EL (cell line): ENCODE data around the gene HPGD.

ENCODE experiments used
- DNase-seq: peaks from one replicate; pipeline ENCODE4 v3.0.0-alpha.2; 2016

HPGD gene

DNA sequence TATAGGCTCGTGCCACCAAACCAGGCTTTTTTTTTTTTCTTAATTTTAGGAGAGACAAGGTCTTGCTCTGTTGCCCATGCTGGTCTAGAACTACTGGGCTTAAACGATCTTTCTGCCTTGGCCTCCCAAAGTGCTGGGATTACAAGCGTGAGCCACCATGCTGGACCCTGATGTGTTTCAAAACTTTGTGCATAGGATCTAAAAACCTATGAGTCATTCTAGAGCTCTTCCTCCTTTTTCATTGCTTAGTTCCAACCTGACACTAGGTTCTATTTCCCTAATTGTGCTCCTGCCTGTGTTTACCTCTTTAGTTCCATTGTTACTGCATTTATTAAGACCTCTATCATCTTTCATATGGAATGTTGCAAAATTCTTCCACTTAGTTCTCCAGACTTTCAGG lies 57.3 kb downstream of the HPGD start:
- no peak for DNase-seq

DNA sequence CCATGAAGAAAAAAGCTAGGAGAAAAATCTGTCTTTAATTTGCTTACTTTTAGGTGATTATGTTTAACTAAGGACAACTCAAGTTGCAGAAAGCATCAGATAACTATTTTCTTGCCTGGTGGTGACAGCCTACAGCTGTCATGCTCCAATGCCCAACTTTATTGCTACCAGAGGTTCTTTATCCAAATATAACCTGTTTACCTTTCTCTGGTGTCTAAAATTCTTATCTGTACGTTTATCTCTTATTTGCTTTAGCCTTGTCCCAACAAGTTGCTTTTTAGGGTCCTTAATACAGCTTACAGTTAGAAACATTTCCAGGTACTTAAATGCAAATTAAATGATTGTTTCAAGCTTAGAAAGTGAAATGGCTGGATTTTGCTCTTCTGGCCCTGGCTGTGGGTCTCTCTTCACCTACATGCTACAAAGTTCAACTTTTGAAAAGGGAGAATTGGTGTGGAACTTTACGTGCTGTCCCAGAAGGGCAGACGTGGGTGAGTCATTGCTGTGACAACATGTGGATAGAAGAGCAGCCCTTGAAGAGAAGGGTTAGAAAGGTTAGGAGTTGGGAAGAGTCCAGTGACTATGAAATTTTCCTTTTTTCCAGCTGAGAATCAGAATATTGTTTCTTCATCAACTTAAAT lies 60.7 kb downstream of the HPGD start:
- DNase-seq, result no peak

DNA sequence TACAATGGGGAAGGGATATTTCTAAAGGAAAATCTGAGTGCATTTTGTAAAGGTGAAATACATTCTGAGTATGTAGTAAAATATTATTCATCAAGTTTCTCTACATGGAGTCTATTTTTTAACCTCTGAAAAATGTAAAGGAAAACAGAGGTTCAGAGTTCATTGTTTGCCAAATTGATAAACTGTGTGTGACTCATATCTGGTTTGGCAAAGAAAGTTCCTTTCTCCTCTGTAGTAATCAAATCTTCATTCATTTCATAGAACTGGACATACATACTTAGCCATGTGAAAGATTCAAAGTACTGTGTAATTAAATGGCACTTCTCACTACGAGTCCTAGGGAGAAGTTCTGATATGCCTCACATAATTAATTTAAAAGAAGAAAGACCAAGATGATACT lies 61.6 kb downstream of the HPGD start:
- no peak for DNase-seq

DNA sequence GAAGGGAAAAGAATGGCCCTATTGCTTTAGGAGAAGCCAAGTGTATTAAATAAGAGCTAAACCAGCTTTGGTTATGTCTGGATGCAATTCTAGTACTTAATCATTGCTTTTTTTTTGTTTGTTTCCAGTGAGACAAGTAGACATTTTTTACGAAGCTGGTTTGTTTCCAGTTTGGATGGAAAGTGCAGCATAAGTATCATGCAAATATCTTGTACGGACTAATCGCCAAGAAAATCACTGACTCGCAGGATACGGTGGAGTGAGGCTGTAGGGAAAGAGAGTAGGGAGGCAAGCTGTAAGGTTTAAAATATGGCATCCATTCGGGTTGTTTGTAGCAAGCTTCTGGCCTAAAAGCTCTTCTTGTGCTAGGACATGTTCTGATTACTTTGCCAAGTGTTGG lies 64.8 kb downstream of the HPGD start:
- DNase-seq, result no peak

DNA sequence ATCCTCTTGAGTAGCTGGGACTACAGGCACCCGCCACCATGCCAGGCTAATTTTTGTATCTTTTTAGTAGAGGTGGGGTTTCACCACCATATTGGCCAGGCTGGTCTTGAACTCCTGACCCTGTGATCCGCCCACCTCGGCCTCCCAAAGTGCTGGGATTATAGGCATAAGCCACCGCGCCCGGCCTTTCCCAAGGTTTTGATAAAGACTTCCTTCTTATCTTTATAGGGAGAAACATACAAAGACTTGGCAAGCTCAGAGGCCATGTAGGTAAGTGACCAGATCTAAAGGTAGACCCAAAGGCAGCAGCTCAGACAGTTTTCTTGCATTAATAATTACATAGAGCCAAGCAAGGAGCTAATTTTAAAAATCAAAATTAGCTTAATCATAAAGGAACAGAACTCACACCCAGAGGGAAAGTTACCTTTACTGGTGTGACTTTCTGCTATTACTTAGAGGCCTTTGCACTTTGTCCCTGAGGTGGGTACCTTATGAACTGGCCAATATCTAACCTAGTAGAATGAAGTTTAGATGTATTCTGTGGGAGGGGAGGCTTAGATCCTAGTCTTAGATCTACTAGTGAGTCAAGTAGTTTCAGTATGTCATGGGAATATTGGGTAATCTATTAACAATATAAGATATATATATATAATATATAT lies 67.3 kb downstream of the HPGD start:
- no peak for DNase-seq

DNA sequence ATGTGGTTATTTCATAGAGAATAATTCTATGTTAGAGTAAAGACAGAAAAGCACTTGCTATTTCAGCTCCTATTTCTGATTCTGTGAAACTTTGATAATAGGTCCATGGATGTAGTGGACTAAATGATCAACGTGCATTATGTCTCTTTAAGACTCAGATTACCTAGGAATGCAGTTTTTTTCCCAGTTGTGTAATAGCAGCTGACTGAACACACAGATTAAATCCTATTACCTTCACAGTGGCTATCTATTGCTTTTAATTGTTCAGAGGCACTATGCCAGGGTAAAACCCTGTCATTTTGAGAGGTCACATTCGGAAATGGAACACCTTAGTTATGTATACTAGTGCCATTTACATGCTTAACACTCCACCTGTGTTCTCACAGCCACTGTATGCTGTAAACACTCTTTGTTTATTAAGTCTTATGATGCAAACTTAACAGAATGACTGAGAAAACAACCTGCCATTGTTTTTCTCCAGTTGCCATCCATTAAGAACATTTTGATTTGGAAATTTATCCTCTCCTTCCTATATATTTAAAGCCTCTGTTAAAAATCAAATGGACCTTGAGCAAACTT lies 70.5 kb downstream of the HPGD start:
- no peak for DNase-seq

DNA sequence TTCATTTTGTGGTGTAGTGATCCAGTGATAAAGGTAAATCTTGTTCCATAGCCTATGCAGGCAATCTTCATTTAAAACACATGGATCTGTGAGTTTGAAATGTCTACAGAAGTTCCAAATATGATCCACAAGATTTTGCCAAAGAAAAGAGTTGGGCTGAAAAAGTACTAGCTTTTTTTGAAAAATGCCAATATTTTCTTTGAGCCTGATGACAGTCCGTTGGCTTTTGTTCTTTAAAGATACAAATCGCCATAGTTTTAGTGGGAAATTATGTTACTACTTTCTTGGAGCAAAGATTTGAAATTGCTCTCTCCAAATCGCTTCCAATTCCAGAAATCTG lies 71.5 kb downstream of the HPGD start:
- DNase-seq, result no peak

DNA sequence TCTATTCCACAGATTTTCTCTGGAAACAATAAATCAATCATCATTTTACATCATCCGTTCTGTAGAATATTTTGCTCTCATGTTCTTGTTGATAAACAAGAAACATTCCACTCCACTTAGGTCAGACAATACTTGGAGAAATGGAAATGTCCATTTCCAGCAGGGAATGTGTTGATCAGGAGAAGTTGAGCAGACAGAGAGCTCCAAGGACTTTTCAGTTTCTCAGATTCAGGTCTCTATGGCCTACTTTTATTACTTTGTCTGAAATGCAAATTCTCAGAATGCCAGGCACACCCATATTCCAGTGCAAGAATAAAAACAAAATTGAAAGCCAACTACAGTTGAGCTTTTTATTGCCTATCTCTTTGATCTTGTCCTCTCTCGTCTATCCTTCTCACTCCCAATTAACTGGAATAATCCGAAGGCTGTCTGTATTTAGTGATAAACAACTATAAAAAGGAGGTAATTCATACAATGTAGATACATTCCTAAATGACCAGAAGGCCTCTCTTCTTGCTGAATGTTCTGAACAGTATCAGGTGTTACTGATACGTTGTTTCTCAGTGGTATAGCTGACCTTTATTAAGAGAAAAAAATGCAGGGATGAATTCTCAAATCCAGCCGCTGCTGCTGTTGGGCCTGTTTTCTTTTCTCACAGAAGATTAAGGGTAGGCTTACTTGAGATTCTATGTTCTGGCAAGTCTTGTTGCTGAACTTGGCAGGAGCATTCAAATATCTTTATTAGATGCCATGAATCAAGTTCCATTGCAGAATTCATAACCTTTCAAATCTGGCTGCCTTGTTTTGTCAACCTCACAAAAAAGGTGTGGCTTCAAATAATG lies 72.1 kb downstream of the HPGD start:
- DNase-seq, result no peak

DNA sequence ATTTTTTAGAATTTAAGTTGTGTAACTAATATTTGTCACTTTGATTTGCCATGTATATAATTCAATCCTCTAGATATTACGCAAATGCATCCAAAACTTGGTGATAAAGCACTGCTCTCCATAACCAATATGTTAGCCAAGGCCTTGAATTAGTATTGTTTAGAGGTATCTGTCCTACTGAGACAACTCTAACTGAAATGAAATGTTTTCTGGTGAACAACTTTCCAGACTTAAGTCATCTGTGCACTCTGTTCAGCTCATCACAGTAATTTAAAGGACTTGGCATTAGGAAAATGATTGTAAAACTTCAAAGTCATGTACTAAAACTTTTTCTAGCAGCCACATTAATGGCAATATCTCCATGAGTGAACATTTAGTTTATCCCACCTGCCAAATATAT lies 73.1 kb downstream of the HPGD start:
- no peak for DNase-seq

DNA sequence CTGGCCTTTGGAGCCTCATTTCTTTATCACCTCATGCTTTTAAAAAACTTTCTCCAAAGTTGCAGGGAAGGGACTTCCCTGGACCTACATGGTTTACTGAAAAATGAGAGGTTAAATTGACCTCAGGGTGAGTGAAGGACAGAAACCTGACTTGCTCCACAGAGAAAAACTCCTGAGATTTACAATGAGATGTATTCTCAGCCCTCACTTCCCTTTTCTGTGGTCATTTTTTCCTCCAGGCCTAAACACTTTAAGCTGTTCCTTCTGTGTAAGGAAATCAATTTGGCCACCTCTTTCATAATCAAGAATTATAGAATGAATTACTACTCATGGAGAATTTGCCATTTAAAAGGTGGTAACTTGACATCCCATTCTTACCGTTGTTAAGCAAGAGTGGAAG lies 77.9 kb downstream of the HPGD start:
- no peak for DNase-seq
